Progenitor cell of endocrine pancreas (in vitro differentiated cells): ENCODE data around the gene SERINC5. TPM values are rescaled to one million over a fixed set of nuclear protein-coding genes. Genes with fewer than 3 reads are reported as not detected.

Experiments used
- DNase-seq: peaks from one replicate; pipeline ENCODE4 v3.0.0; 2021; ENCODE audit warnings: low spot score; ENCODE audit not compliant: unreplicated experiment
- H3K27ac Mint-ChIP-seq: 2 replicates; pipeline ENCODE4 v1.8.0; 2021; ENCODE audit warnings: mild to moderate bottlenecking, moderate library complexity, mixed read lengths
- H3K27me3 Mint-ChIP-seq: 2 replicates; pipeline ENCODE4 v1.8.0; 2021; ENCODE audit warnings: mixed read lengths
- H3K36me3 Mint-ChIP-seq: 2 replicates; pipeline ENCODE4 v1.8.0; 2022; ENCODE audit warnings: mixed read lengths; ENCODE audit not compliant: insufficient read depth
- H3K4me1 Mint-ChIP-seq: 2 replicates; pipeline ENCODE4 v1.8.0; 2021; ENCODE audit warnings: low read depth, mixed read lengths
- H3K4me3 Mint-ChIP-seq: 2 replicates; pipeline ENCODE4 v1.8.0; 2021; ENCODE audit warnings: low read depth, mild to moderate bottlenecking, moderate library complexity, mixed read lengths
- H3K9me3 Mint-ChIP-seq: 2 replicates; pipeline ENCODE4 v1.8.0; 2021; ENCODE audit warnings: low read depth, mixed read lengths
- CTCF ChIP-seq: fragments of 200-600 bp; sonication (generic); IDR thresholded peaks from one replicate; pipeline ENCODE4 v1.5.0; 2021; ENCODE audit warnings: antibody characterized with exemption, mild to moderate bottlenecking; ENCODE audit not compliant: unreplicated experiment
- total RNA-seq: library from RNA; stranded (reverse); gene quantifications from 2 replicates; pipeline ENCODE4 v1.2.1, GENCODE V29; 2021

SERINC5 gene
- total RNA-seq, 1 donor from 2014 or later = 198 TPM

GRCh38 chr5:80239680-80240367, 16.0 kb downstream of the SERINC5 start:
- Mint-ChIP-seq H3K27ac (peak overlapping the region; percentile 75), H3K27me3 (no peaks in the 10 kb centered on the region), H3K36me3 (peaks cover 38% of the 10 kb centered on the region), H3K4me3 (no peak overlapping the region), H3K9me3 (peaks cover 10% of the 10 kb centered on the region), H3K4me1 (peaks cover 21% of the 10 kb centered on the region)
- no peak for DNase-seq
- TF ChIP-seq CTCF = no peak

- H3K27ac Mint-ChIP-seq = peak overlapping the region; percentile 75
- no peak overlapping the region for H3K4me3 Mint-ChIP-seq
- H3K9me3 Mint-ChIP-seq = peaks cover 9% of the 10 kb centered on the region
- H3K4me1 Mint-ChIP-seq = peaks cover 28% of the 10 kb centered on the region
- no peak for TF ChIP-seq CTCF
- no peak for DNase-seq
- no peaks in the 10 kb centered on the region for H3K27me3 Mint-ChIP-seq
- peaks cover 39% of the 10 kb centered on the region for H3K36me3 Mint-ChIP-seq
Measured at GRCh38 chr5:80238778-80239679, 16.8 kb downstream of the SERINC5 start.

- Mint-ChIP-seq H3K27me3 (no peaks in the 10 kb centered on the region), H3K9me3 (peaks cover 7% of the 10 kb centered on the region), H3K4me3 (no peak overlapping the region), H3K36me3 (peaks cover 35% of the 10 kb centered on the region), H3K27ac (peak overlapping the region; percentile 74), H3K4me1 (peaks cover 28% of the 10 kb centered on the region)
- DNase-seq = no peak
- no peak for TF ChIP-seq CTCF
Measured at GRCh38 chr5:80238097-80238496, 17.8 kb downstream of the SERINC5 start.

DNA sequence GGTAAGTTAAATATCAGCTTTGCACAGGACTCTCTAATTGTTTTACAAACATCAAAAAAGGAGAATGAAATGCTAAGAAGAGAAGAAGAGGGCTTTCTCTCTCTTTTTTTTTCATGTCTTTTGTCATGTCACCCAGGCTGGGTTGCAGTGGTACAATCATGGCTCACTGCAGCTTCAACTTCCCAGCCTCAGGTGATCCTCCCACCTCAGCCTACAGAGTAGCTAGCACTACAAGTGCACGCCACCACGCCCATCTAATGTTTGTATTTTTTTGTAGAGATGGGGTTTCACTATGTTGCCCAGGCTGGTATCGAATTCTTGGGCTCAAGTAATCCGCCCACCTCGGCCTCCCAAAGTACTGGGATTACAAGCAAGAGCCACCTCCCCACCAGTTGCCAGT, 18.6 kb downstream of the SERINC5 start:
- Mint-ChIP-seq H3K27me3 (no peaks in the 10 kb centered on the region), H3K9me3 (peaks cover 4% of the 10 kb centered on the region)

More for the DNA sequence above, 18.6 kb downstream of the SERINC5 start:
- Mint-ChIP-seq H3K4me3 (no peak overlapping the region), H3K4me1 (peaks cover 28% of the 10 kb centered on the region), H3K36me3 (peaks cover 32% of the 10 kb centered on the region), H3K27ac (peak overlapping the region; percentile 74)
- DNase-seq = no peak
- no peak for TF ChIP-seq CTCF
